Measurements from ENCODE around the gene CDH4.

DNA sequence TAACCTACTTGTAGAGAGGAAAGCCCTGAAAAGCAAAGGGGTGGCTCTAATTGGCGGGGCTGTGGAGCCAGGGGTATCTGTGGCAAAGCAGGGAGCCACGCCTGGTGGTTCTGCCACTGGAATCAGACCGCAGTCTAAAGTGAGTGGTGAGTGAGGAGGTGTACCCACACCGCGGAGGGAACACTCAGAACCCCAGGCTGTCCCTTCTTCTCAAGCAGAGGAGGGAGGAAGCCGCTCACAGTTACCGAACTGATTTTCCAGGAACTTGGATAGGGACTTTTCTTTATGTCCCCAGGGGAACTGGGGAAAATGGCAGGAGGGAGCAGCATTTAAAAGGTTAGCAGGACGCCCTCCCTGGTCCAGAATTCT, 526.4 kb downstream of the CDH4 start:
- TF ChIP-seq, protein P1, sequence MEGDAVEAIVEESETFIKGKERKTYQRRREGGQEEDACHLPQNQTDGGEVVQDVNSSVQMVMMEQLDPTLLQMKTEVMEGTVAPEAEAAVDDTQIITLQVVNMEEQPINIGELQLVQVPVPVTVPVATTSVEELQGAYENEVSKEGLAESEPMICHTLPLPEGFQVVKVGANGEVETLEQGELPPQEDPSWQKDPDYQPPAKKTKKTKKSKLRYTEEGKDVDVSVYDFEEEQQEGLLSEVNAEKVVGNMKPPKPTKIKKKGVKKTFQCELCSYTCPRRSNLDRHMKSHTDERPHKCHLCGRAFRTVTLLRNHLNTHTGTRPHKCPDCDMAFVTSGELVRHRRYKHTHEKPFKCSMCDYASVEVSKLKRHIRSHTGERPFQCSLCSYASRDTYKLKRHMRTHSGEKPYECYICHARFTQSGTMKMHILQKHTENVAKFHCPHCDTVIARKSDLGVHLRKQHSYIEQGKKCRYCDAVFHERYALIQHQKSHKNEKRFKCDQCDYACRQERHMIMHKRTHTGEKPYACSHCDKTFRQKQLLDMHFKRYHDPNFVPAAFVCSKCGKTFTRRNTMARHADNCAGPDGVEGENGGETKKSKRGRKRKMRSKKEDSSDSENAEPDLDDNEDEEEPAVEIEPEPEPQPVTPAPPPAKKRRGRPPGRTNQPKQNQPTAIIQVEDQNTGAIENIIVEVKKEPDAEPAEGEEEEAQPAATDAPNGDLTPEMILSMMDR (IDR thresholded peaks at IDR 0.05) = no peak
- TF ChIP-seq ZNF121 (CRISPR knock-in tag; IDR thresholded peaks at IDR 0.05) (no peak), ESRRA (CRISPR knock-in tag; IDR thresholded peaks at IDR 0.05; ENCODE audit: borderline replicate concordance) (no peak)
